NCI-H2227 (cell line): Measurements from ENCODE around the gene EXOC2.

ENCODE experiments used
- DNase-seq: peaks from one replicate; lab custom pipeline; 2025; ENCODE audit not compliant: unreplicated experiment; lab: John Stamatoyannopoulos, UW

The EXOC2 gene

GRCh38 chr6:449486-450419 is 243.2 kb downstream of the EXOC2 start:
- no peak for DNase-seq

- DNase-seq: no peak
Observed at GRCh38 chr6:449057-449430, 243.9 kb downstream of the EXOC2 start.

- DNase-seq: no peak
Observed at GRCh38 chr6:448296-449056, 244.5 kb downstream of the EXOC2 start.

- no peak for DNase-seq
Observed at GRCh38 chr6:447381-448165, 245.4 kb downstream of the EXOC2 start.

GRCh38 chr6:446418-447366 is 246.2 kb downstream of the EXOC2 start:
- no peak for DNase-seq

GRCh38 chr6:445571-446417 is 247.1 kb downstream of the EXOC2 start:
- no peak for DNase-seq

- no peak for DNase-seq
Observed at GRCh38 chr6:444653-445275, 248.2 kb downstream of the EXOC2 start.

- no peak for DNase-seq
Observed at GRCh38 chr6:443621-444159, 249.2 kb downstream of the EXOC2 start.

- no peak for DNase-seq
Observed at GRCh38 chr6:441126-441920, 251.6 kb downstream of the EXOC2 start.

- DNase-seq: no peak
Observed at GRCh38 chr6:439641-440167, 253.2 kb downstream of the EXOC2 start.

GRCh38 chr6:438634-439170 is 254.2 kb downstream of the EXOC2 start:
- no peak for DNase-seq

GRCh38 chr6:437037-437392 is 255.9 kb downstream of the EXOC2 start:
- DNase-seq: no peak

- DNase-seq: no peak
Observed at GRCh38 chr6:436308-437036, 256.5 kb downstream of the EXOC2 start.

- DNase-seq: no peak
Observed at GRCh38 chr6:435441-436307, 257.3 kb downstream of the EXOC2 start.
